ENCODE results near the gene CDC42BPG.

The CDC42BPG gene

DNA sequence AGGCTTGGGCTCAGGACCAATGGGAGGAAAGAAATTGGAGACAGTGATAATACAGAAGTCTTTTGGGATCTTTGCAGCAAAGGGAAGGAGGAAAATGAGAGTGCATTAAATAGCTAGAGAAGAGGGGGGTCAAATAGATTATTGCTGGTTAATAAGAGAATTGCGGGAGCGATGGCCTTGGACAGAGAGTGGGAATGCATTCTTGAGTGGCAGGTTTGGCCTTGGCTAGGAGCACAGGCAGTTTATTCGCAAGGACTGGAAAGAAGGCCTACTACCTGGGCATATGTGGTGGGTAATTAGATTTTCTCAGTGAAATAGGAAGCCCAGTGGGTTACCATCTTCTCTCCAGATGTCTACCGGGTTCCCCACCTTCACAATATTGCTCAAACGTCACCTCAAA, 30.6 kb downstream of the CDC42BPG start:
- in situ Hi-C loops (cut with HindIII; ENCODE audit: low sequenced_read_pairs) = no loop called here
- no peak overlapping the region for H3K4me3 ChIP-seq (ENCODE audit: low read depth, low read length)
- TF ChIP-seq, protein P1, sequence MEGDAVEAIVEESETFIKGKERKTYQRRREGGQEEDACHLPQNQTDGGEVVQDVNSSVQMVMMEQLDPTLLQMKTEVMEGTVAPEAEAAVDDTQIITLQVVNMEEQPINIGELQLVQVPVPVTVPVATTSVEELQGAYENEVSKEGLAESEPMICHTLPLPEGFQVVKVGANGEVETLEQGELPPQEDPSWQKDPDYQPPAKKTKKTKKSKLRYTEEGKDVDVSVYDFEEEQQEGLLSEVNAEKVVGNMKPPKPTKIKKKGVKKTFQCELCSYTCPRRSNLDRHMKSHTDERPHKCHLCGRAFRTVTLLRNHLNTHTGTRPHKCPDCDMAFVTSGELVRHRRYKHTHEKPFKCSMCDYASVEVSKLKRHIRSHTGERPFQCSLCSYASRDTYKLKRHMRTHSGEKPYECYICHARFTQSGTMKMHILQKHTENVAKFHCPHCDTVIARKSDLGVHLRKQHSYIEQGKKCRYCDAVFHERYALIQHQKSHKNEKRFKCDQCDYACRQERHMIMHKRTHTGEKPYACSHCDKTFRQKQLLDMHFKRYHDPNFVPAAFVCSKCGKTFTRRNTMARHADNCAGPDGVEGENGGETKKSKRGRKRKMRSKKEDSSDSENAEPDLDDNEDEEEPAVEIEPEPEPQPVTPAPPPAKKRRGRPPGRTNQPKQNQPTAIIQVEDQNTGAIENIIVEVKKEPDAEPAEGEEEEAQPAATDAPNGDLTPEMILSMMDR (IDR thresholded peaks at IDR 0.05; ENCODE audit: low read depth, low read length) = no peak
- DNase-seq (ENCODE audit: low read depth, low spot score) = no peak

DNA sequence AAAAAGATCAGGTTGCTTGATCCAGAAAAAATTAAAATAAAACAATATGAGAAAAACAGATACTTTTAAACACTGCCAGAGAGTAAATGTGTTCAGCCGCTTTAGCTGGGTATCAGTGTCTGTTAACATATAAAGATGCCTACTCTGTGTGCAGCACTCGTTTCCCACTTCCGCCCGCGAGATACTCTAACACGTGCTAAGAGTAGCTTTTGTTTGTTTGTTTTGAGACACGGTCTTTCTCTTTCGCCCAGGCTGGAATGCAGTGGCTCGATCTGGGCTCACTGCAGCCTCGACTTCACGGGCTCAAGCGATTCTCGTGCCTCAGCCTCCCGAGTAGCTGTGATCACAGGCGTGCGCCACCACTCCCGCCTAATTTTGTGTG, 33.6 kb downstream of the CDC42BPG start:
- TF ChIP-seq, protein P1 (IDR thresholded peaks at IDR 0.05; ENCODE audit: low read depth, low read length) = no peak
- in situ Hi-C loops (cut with HindIII; ENCODE audit: low sequenced_read_pairs) = no loop called here
- peak overlapping the region; percentile 93 for H3K4me3 ChIP-seq (ENCODE audit: low read depth, low read length)
- DNase-seq (ENCODE audit: low read depth, low spot score) = no peak

DNA sequence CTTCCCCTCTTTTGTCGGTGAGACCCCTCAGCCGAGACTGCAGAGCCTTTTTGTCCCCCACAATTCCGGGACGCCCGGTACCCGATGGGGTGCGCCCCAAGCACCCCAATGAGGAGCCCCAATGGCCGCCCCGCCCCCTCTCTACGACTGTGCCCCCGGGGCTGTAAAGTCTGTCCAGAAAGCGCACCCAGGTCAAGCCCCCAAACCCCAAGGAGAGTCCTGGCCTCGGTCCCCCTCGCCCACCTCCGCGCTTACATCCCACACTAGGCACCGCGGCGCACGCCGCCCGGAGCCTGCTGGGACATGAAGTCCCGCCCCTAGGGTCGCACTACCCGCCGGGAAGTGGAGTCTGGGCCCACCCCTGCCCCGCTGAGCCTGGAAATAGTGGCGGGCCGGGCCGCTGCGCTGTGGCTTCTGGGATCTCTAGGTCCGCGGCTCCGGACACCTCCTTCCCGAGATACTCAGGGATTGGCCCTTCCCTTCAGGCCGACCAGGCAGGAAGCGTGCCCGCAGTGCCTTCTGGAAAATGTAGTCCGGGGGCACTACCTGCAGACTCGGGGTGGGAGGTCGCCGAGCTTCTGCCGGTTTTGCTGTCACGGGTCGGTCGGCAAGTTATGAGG, 34.1 kb downstream of the CDC42BPG start, which contains the start of gene MEN1:
MEN1 (minus strand) TSS at position 281 of the 620 bp plus-strand sequence. CDS start 442 bp downstream, outside the sequence.
- peak; percentile 97 for DNase-seq (ENCODE audit: low read depth, low spot score)
- TF ChIP-seq, protein P1 (IDR thresholded peaks at IDR 0.05; ENCODE audit: low read depth, low read length) = no peak
- peak within 1 kb of the TSS; percentile 93 for H3K4me3 ChIP-seq (ENCODE audit: low read depth, low read length)
- in situ Hi-C loops (cut with HindIII; ENCODE audit: low sequenced_read_pairs) = no loop called here

GRCh38 chr11:64809781-64810241, 34.6 kb downstream of the CDC42BPG start:
- in situ Hi-C loops (cut with HindIII; ENCODE audit: low sequenced_read_pairs) = no loop called here
- H3K4me3 ChIP-seq (ENCODE audit: low read depth, low read length) = peak overlapping the region; percentile 93
- no peak for DNase-seq (ENCODE audit: low read depth, low spot score)
- TF ChIP-seq, protein P1 (IDR thresholded peaks at IDR 0.05; ENCODE audit: low read depth, low read length) = no peak

DNA sequence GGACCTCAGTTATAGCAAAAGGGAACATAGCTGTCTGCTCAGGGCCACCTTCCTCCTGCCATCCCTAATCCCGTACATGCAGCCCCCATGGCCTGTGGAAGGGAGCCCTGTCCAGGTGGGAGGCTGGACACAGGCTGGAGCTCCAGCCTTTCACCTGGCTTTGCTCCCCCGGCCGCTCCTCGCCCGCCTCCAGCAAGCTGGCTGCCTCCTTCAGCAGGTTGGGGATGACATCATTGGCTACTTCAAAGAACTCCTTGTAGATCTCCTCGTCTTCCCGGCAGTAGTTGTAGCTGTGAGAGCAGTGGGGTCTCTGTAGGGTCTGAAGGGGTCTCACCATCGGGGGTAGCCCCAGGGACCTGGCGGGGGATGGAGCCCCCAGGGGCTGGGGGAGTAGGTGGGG, 39.0 kb downstream of the CDC42BPG start:
- DNase-seq (ENCODE audit: low read depth, low spot score) = no peak
- TF ChIP-seq, protein P1 (IDR thresholded peaks at IDR 0.05; ENCODE audit: low read depth, low read length) = no peak
- no peak overlapping the region for H3K4me3 ChIP-seq (ENCODE audit: low read depth, low read length)
- in situ Hi-C loops (cut with HindIII; ENCODE audit: low sequenced_read_pairs) = no loop called here

- in situ Hi-C loops (cut with HindIII; ENCODE audit: low sequenced_read_pairs) = no loop called here
- DNase-seq (ENCODE audit: low read depth, low spot score) = no peak
- TF ChIP-seq, protein P1 (IDR thresholded peaks at IDR 0.05; ENCODE audit: low read depth, low read length) = no peak
- no peak overlapping the region for H3K4me3 ChIP-seq (ENCODE audit: low read depth, low read length)
Observed at GRCh38 chr11:64804346-64805210, 39.9 kb downstream of the CDC42BPG start.
